Activated CD4-positive, alpha-beta memory T cell treated with anti-CD3 and anti-CD28 coated beads for 36 hours (primary cell): ENCODE results near the gene NOS2. TPM values are rescaled to one million over a fixed set of nuclear protein-coding genes. Genes with fewer than 3 reads are reported as not detected.
"Not testable (repeated sequence)": the region's sequence is repeated elsewhere in the genome, so short reads cannot be mapped to it uniquely, and the experiment has no call there.

Experiments
- CTCF ChIA-PET: fragments of 350-600 bp; sonication (Branson Sonifier 250); formaldehyde crosslinking; loops from one replicate; lab custom pipeline; 2021; ENCODE audit warnings: antibody characterized with exemption, inconsistent platforms; lab: Charles Lee
- POLR2A ChIA-PET: fragments of 350-600 bp; sonication (Branson Sonifier 250); formaldehyde crosslinking; loops from one replicate; lab custom pipeline; 2021; ENCODE audit warnings: antibody characterized with exemption; lab: Charles Lee
- DNase-seq: peaks from one replicate; pipeline ENCODE4 v3.0.0-alpha.2; 2020
- H3K27ac Mint-ChIP-seq: one replicate; pipeline ENCODE4 v1.8.0; 2021; ENCODE audit warnings: mixed read lengths
- H3K27me3 Mint-ChIP-seq: one replicate; pipeline ENCODE4 v1.8.0; 2021; ENCODE audit warnings: mixed read lengths
- H3K36me3 Mint-ChIP-seq: one replicate; pipeline ENCODE4 v1.8.0; 2021; ENCODE audit warnings: mixed read lengths
- H3K4me1 Mint-ChIP-seq: one replicate; pipeline ENCODE4 v1.8.0; 2021; ENCODE audit warnings: low read depth, mixed read lengths
- H3K4me3 Mint-ChIP-seq: one replicate; pipeline ENCODE4 v1.8.0; 2021; ENCODE audit warnings: mild to moderate bottlenecking, mixed read lengths
- H3K9me3 Mint-ChIP-seq: one replicate; pipeline ENCODE4 v1.8.0; 2021; ENCODE audit warnings: mixed read lengths
- intact Hi-C: fragments of 100-400 bp; cut with micrococcal nuclease; formaldehyde crosslinking; loops from one replicate; pipeline ENCODE4 v1.15.1; 2023
- total RNA-seq, 2 experiments: library from RNA; stranded (reverse); gene quantifications; one replicate each; pipeline ENCODE4 v1.2.3, GENCODE V29; 2021

NOS2 gene
- total RNA-seq, 2 experiments from 2014 or later = 0.07 TPM; not detected in 1

GRCh38 chr17:27836651-27837050, 36.3 kb upstream of the NOS2 start:
- no peak overlapping the region for H3K4me3 Mint-ChIP-seq
- ChIA-PET POLR2A (no interaction called here), CTCF (interaction anchor here (1.0 kb wide), 1 partner anchor 44 kb away, joined by 3 read pairs; no protein-coding TSS in a partner anchor)
- H3K27me3 Mint-ChIP-seq = no peaks in the 10 kb centered on the region
- peaks cover 4% of the 10 kb centered on the region for H3K4me1 Mint-ChIP-seq
- H3K36me3 Mint-ChIP-seq = peaks cover 2% of the 10 kb centered on the region
- intact Hi-C loops = no loop called here
- no peak for DNase-seq
- peaks cover 4% of the 10 kb centered on the region for H3K9me3 Mint-ChIP-seq
- no peak overlapping the region for H3K27ac Mint-ChIP-seq

GRCh38 chr17:27834571-27834970, 34.2 kb upstream of the NOS2 start:
- peaks cover 4% of the 10 kb centered on the region for H3K9me3 Mint-ChIP-seq
- CTCF ChIA-PET = interaction anchor here (1.0 to 1.4 kb wide), 2 partner anchors 30 to 46 kb away, joined by 4 read pairs; no protein-coding TSS in a partner anchor
- H3K4me3 Mint-ChIP-seq = no peak overlapping the region

GRCh38 chr17:27832831-27833230, 32.5 kb upstream of the NOS2 start:
- peaks cover 3% of the 10 kb centered on the region for H3K27me3 Mint-ChIP-seq
- intact Hi-C loops = no loop called here
- DNase-seq = no peak
- ChIA-PET POLR2A (no interaction called here), CTCF (interaction anchor here (0.9 to 1.0 kb wide), 2 partner anchors 27 to 47 kb away, joined by 3 to 4 read pairs; no protein-coding TSS in a partner anchor)
- peaks cover 4% of the 10 kb centered on the region for H3K9me3 Mint-ChIP-seq
- peaks cover 2% of the 10 kb centered on the region for H3K36me3 Mint-ChIP-seq
- H3K4me3 Mint-ChIP-seq = no peak overlapping the region
- no peak overlapping the region for H3K27ac Mint-ChIP-seq
- H3K4me1 Mint-ChIP-seq = no peaks in the 10 kb centered on the region

More at GRCh38 chr17:27834571-27834970, 34.2 kb upstream of the NOS2 start:
- Mint-ChIP-seq H3K4me1 (no peaks in the 10 kb centered on the region), H3K27me3 (no peaks in the 10 kb centered on the region), H3K27ac (no peak overlapping the region), H3K36me3 (peaks cover 2% of the 10 kb centered on the region)
- intact Hi-C loops = no loop called here
- POLR2A ChIA-PET = no interaction called here
- DNase-seq = no peak

- H3K4me3 Mint-ChIP-seq, H3K27me3 Mint-ChIP-seq, H3K27ac Mint-ChIP-seq, H3K4me1 Mint-ChIP-seq, POLR2A ChIA-PET, H3K36me3 Mint-ChIP-seq, CTCF ChIA-PET, intact Hi-C loops, H3K9me3 Mint-ChIP-seq, DNase-seq: not testable (repeated sequence)
These were observed 29.6 kb upstream of the NOS2 start for GRCh38 chr17:27829888-27830287.

- POLR2A ChIA-PET, H3K36me3 Mint-ChIP-seq, H3K4me1 Mint-ChIP-seq, H3K27me3 Mint-ChIP-seq, H3K27ac Mint-ChIP-seq, intact Hi-C loops, DNase-seq, H3K4me3 Mint-ChIP-seq, H3K9me3 Mint-ChIP-seq: not testable (repeated sequence)
- CTCF ChIA-PET = interaction anchor here (1.0 kb wide), 1 partner anchor 22 kb away, joined by 3 read pairs; no protein-coding TSS in a partner anchor
These were observed 28.9 kb upstream of the NOS2 start for GRCh38 chr17:27829143-27829711.

- ChIA-PET POLR2A (no interaction called here), CTCF (interaction anchor here (1.6 kb wide), 1 partner anchor 55 kb away, joined by 6 read pairs; no protein-coding TSS in a partner anchor)
- Mint-ChIP-seq H3K36me3 (no peaks in the 10 kb centered on the region), H3K4me3 (no peak overlapping the region), H3K27me3 (peaks cover 4% of the 10 kb centered on the region), H3K27ac (no peak overlapping the region), H3K4me1 (no peaks in the 10 kb centered on the region), H3K9me3 (peaks cover 19% of the 10 kb centered on the region)
- intact Hi-C loops = no loop called here
- no peak for DNase-seq
These were observed 25.1 kb upstream of the NOS2 start for GRCh38 chr17:27825459-27825858.

- peaks cover 4% of the 10 kb centered on the region for H3K27me3 Mint-ChIP-seq
- intact Hi-C loops = no loop called here
- H3K4me3 Mint-ChIP-seq = no peak overlapping the region
- no peaks in the 10 kb centered on the region for H3K4me1 Mint-ChIP-seq
- CTCF ChIA-PET = no interaction called here
- no peaks in the 10 kb centered on the region for H3K36me3 Mint-ChIP-seq
- peaks cover 19% of the 10 kb centered on the region for H3K9me3 Mint-ChIP-seq
- DNase-seq = no peak
- H3K27ac Mint-ChIP-seq = no peak overlapping the region
- POLR2A ChIA-PET = no interaction called here
These were observed 24.4 kb upstream of the NOS2 start for GRCh38 chr17:27824745-27825144.

GRCh38 chr17:27824176-27824715, 23.9 kb upstream of the NOS2 start:
- Mint-ChIP-seq H3K9me3 (peaks cover 19% of the 10 kb centered on the region), H3K36me3 (no peaks in the 10 kb centered on the region), H3K4me3 (no peak overlapping the region), H3K27ac (no peak overlapping the region), H3K27me3 (peaks cover 4% of the 10 kb centered on the region), H3K4me1 (no peaks in the 10 kb centered on the region)
- intact Hi-C loops = no loop called here
- CTCF ChIA-PET = interaction anchor here (0.9 kb wide), 1 partner anchor 56 kb away, joined by 3 read pairs; no protein-coding TSS in a partner anchor
- POLR2A ChIA-PET = no interaction called here
- no peak for DNase-seq

GRCh38 chr17:27822108-27822507, 21.8 kb upstream of the NOS2 start:
- H3K27me3 Mint-ChIP-seq, H3K36me3 Mint-ChIP-seq, POLR2A ChIA-PET, H3K4me3 Mint-ChIP-seq, DNase-seq, H3K4me1 Mint-ChIP-seq, CTCF ChIA-PET, intact Hi-C loops, H3K27ac Mint-ChIP-seq: not testable (repeated sequence)
- peaks cover 19% of the 10 kb centered on the region for H3K9me3 Mint-ChIP-seq

GRCh38 chr17:27821318-27821717, 21.0 kb upstream of the NOS2 start:
- POLR2A ChIA-PET = no interaction called here
- Mint-ChIP-seq H3K9me3 (peaks cover 19% of the 10 kb centered on the region), H3K4me3 (no peak overlapping the region), H3K27me3 (no peaks in the 10 kb centered on the region), H3K27ac (no peak overlapping the region), H3K4me1 (no peaks in the 10 kb centered on the region), H3K36me3 (no peaks in the 10 kb centered on the region)
- no peak for DNase-seq
- CTCF ChIA-PET = no interaction called here
- intact Hi-C loops = no loop called here

- intact Hi-C loops = no loop called here
- peaks cover 19% of the 10 kb centered on the region for H3K9me3 Mint-ChIP-seq
- H3K27ac Mint-ChIP-seq = no peak overlapping the region
- CTCF ChIA-PET = interaction anchor here (1.0 to 3.5 kb wide), 3 partner anchors 14 to 75 kb away, joined by 3 to 16 read pairs (median 8); no protein-coding TSS in a partner anchor
- no peak overlapping the region for H3K4me3 Mint-ChIP-seq
- no peak for DNase-seq
- H3K36me3 Mint-ChIP-seq = no peaks in the 10 kb centered on the region
- no peaks in the 10 kb centered on the region for H3K27me3 Mint-ChIP-seq
- no peaks in the 10 kb centered on the region for H3K4me1 Mint-ChIP-seq
- POLR2A ChIA-PET = no interaction called here
These were observed 18.8 kb upstream of the NOS2 start for GRCh38 chr17:27819145-27819544.

- Mint-ChIP-seq H3K9me3 (peaks cover 19% of the 10 kb centered on the region), H3K27me3 (no peaks in the 10 kb centered on the region), H3K36me3 (no peaks in the 10 kb centered on the region), H3K4me3 (no peak overlapping the region), H3K27ac (no peak overlapping the region), H3K4me1 (no peaks in the 10 kb centered on the region)
- CTCF ChIA-PET = interaction anchor here (1.0 to 3.5 kb wide), 3 partner anchors 13 to 75 kb away, joined by 3 to 16 read pairs (median 8); no protein-coding TSS in a partner anchor
- POLR2A ChIA-PET = no interaction called here
- intact Hi-C loops = no loop called here
- DNase-seq = no peak
These were observed 18.2 kb upstream of the NOS2 start for GRCh38 chr17:27818401-27819105.
